A549 (cell line): ENCODE results near the gene ERGIC1. TPM values are rescaled to one million over a fixed set of nuclear protein-coding genes. Genes with fewer than 3 reads are reported as not detected.
A peak's percentile ranks its signal among the peaks of the same experiment; 100 is the strongest.

ENCODE experiments used
- ATAC-seq, 2 experiments: fragments of 200-7000 bp in 1 of 2; fragments of >200 bp in 1 of 2; cut with Nextera tagmentation in 1 of 2; cut with Tn5 transposase in 1 of 2; 3 replicates each; pipeline versions ENCODE4 v1.8.0 to v1.9.1; 2018 to 2020; ENCODE audit warnings: mild to moderate bottlenecking in 1 of 2, moderate library complexity in 1 of 2
- CTCF ChIA-PET: fragments of 300-600 bp; sonication (Branson Sonifier 250); formaldehyde crosslinking; extraction: SDS; loops from one replicate; lab custom pipeline; 2021; ENCODE audit warnings: antibody characterized with exemption, inconsistent platforms; lab: Yijun Ruan, JAX
- POLR2A ChIA-PET: fragments of 350-600 bp; formaldehyde crosslinking; extraction: SDS; loops from one replicate; lab custom pipeline; 2021; ENCODE audit warnings: antibody characterized with exemption, inconsistent platforms; lab: Yijun Ruan, JAX
- DNase-seq, 2 experiments: peaks; one replicate each; pipeline versions ENCODE4 v3.0.0 to v3.0.0-alpha.2; 2011 to 2016; ENCODE audit warnings: low read depth in 1 of 2, low spot score in 1 of 2
- FAIRE-seq: peaks from 2 replicates; lab custom pipeline; 2011; peaks lifted over from hg19 to GRCh38; lab: Jason Lieb, UNC
- H3K27ac ChIP-seq, 2 experiments: fragments of >200 bp; sonication (Bioruptor Twin); formaldehyde crosslinking; 3 replicates each; pipeline ENCODE4 v1.5.1; 2016 to 2017
- H3K4me1 ChIP-seq: fragments of >200 bp; sonication (Bioruptor Twin); formaldehyde crosslinking; 3 replicates; pipeline ENCODE4 v1.6.1; 2016
- H3K4me2 ChIP-seq: fragments of >200 bp; sonication (Bioruptor Twin); formaldehyde crosslinking; 3 replicates; pipeline ENCODE4 v1.6.1; 2016
- H3K4me3 ChIP-seq: fragments of >200 bp; sonication (Bioruptor Twin); formaldehyde crosslinking; 3 replicates; pipeline ENCODE4 v1.5.1; 2016
- H3K9me3 ChIP-seq: fragments of >200 bp; sonication (Bioruptor Twin); formaldehyde crosslinking; 3 replicates; pipeline ENCODE4 v1.6.1; 2016
- ATOH8 ChIP-seq: fragments of 250-450 bp; sonication (Bioruptor Pico); IDR thresholded peaks from 2 replicates; pipeline ENCODE4 v1.5.0; 2020; ENCODE audit warnings: low read depth, mild to moderate bottlenecking, moderate library complexity
- BCL3 ChIP-seq: fragments of >200 bp; sonication (Bioruptor Twin); formaldehyde crosslinking; IDR thresholded peaks from 3 replicates; pipeline ENCODE4 v1.6.1; 2016
- BHLHE40 ChIP-seq: IDR thresholded peaks from 2 replicates; pipeline ENCODE4 v1.6.1; 2012; ENCODE audit warnings: low read depth, low read length, inconsistent platforms
- CBX2 ChIP-seq: fragments of 200-600 bp; sonication (generic); IDR thresholded peaks from 2 replicates; pipeline ENCODE4 v1.6.1; 2016; ENCODE audit warnings: low read depth, mild to moderate bottlenecking, borderline replicate concordance
- CBX8 ChIP-seq: fragments of 200-600 bp; sonication (generic); IDR thresholded peaks from 2 replicates; pipeline ENCODE4 v1.6.1; 2016
- CEBPB ChIP-seq, 2 experiments: fragments of >200 bp in 1 of 2; sonication (Bioruptor Twin) in 1 of 2; formaldehyde crosslinking in 1 of 2; IDR thresholded peaks; 2 replicates each; pipeline ENCODE4 v1.6.1; 2012 to 2016
- CHD2 ChIP-seq: fragments of 150-350 bp; IDR thresholded peaks from 2 replicates; pipeline ENCODE4 v1.6.1; 2014; ENCODE audit warnings: low read length; ENCODE audit not compliant: partially characterized antibody
- CHD4 ChIP-seq: fragments of 200-600 bp; sonication (generic); IDR thresholded peaks from 2 replicates; pipeline ENCODE4 v1.6.1; 2016; ENCODE audit warnings: antibody characterized with exemption, mild to moderate bottlenecking, borderline replicate concordance
- CTCF ChIP-seq: fragments of >200 bp; sonication (Bioruptor Twin); formaldehyde crosslinking; IDR thresholded peaks from 3 replicates; pipeline ENCODE4 v1.5.1; 2016
- EHF ChIP-seq: fragments of 250-450 bp; sonication (Bioruptor Pico); IDR thresholded peaks from 2 replicates; pipeline ENCODE4 v1.5.0; 2020; ENCODE audit warnings: mild to moderate bottlenecking
- EHMT2 ChIP-seq: fragments of 200-600 bp; sonication (generic); IDR thresholded peaks from 2 replicates; pipeline ENCODE4 v1.6.1; 2016; ENCODE audit warnings: antibody characterized with exemption, low read depth, mild to moderate bottlenecking, moderate library complexity
- ELK1 ChIP-seq: fragments of 150-350 bp; IDR thresholded peaks from 2 replicates; pipeline ENCODE4 v1.6.1; 2014; ENCODE audit warnings: low read depth, mild to moderate bottlenecking, low read length
- GATA3 ChIP-seq: IDR thresholded peaks from 2 replicates; pipeline ENCODE4 v1.6.1; 2012; ENCODE audit warnings: borderline replicate concordance
- HEYL ChIP-seq: fragments of 250-450 bp; sonication (Bioruptor Pico); IDR thresholded peaks from 2 replicates; pipeline ENCODE4 v1.8.0; 2021; ENCODE audit warnings: mild to moderate bottlenecking, moderate library complexity
- HMGXB4 ChIP-seq: fragments of 250-450 bp; sonication (Bioruptor Pico); IDR thresholded peaks from 2 replicates; pipeline ENCODE4 v1.5.0; 2021; ENCODE audit warnings: mild to moderate bottlenecking, moderate library complexity, borderline replicate concordance
- HOXA7 ChIP-seq: fragments of 250-450 bp; sonication (Bioruptor Pico); IDR thresholded peaks from 2 replicates; pipeline ENCODE4 v1.5.0; 2020; ENCODE audit warnings: mild to moderate bottlenecking, moderate library complexity
- HOXB13 ChIP-seq: fragments of 250-450 bp; sonication (Bioruptor Pico); IDR thresholded peaks from 2 replicates; pipeline ENCODE4 v1.5.0; 2020; ENCODE audit warnings: low read depth, mild to moderate bottlenecking, moderate library complexity
- HOXB5 ChIP-seq: fragments of 250-450 bp; sonication (Bioruptor Pico); IDR thresholded peaks from 2 replicates; pipeline ENCODE4 v1.5.0; 2020; ENCODE audit warnings: mild to moderate bottlenecking, moderate library complexity
- JUN ChIP-seq, 2 experiments: fragments of >200 bp; sonication (Bioruptor Twin); formaldehyde crosslinking; IDR thresholded peaks; 2 replicates in 1 of 2; 3 replicates in 1 of 2; pipeline ENCODE4 v1.6.1; 2016 to 2017
- KDM5A ChIP-seq: fragments of 200-600 bp; sonication (generic); IDR thresholded peaks from 2 replicates; pipeline ENCODE4 v1.6.1; 2016; ENCODE audit warnings: antibody characterized with exemption, mild to moderate bottlenecking
- MAFK ChIP-seq: fragments of 450-650 bp; IDR thresholded peaks from 2 replicates; pipeline ENCODE4 v1.6.1; 2014; ENCODE audit not compliant: partially characterized antibody
- MYC ChIP-seq: IDR thresholded peaks from 2 replicates; pipeline ENCODE4 v1.6.1; 2012; ENCODE audit warnings: mild to moderate bottlenecking, inconsistent platforms, low read length, improper control_type of control experiment, borderline replicate concordance
- NFE2L2 ChIP-seq: fragments of 150-350 bp; conservative IDR thresholded peaks from 2 replicates; pipeline ENCODE4 v1.6.1; 2014; ENCODE audit warnings: low read length
- NPAS2 ChIP-seq: fragments of 250-450 bp; sonication (Bioruptor Pico); IDR thresholded peaks from 2 replicates; pipeline ENCODE4 v1.8.0; 2022; ENCODE audit warnings: mild to moderate bottlenecking, moderate library complexity, borderline replicate concordance
- PHF8 ChIP-seq: fragments of 200-600 bp; sonication (generic); IDR thresholded peaks from 2 replicates; pipeline ENCODE4 v1.6.1; 2016; ENCODE audit warnings: low read depth, mild to moderate bottlenecking, antibody characterized with exemption, moderate library complexity, borderline replicate concordance
- POLR2A ChIP-seq: IDR thresholded peaks from 2 replicates; pipeline ENCODE4 v1.6.1; 2012; ENCODE audit warnings: mild to moderate bottlenecking, low read length
- POLR2AphosphoS2 ChIP-seq: conservative IDR thresholded peaks from 2 replicates; pipeline ENCODE4 v1.6.1; 2012; ENCODE audit warnings: low read length, improper control_type of control experiment, inconsistent platforms
- RFX5 ChIP-seq: fragments of 450-650 bp; IDR thresholded peaks from 2 replicates; pipeline ENCODE4 v1.7.1; 2014; ENCODE audit warnings: antibody characterized with exemption, mild to moderate bottlenecking, moderate library complexity
- SREBF2 ChIP-seq: fragments of 450-650 bp; IDR thresholded peaks from 2 replicates; pipeline ENCODE4 v1.6.1; 2014; ENCODE audit warnings: mild to moderate bottlenecking, moderate library complexity
- ZNF302 ChIP-seq: fragments of 250-450 bp; sonication (Bioruptor Pico); IDR thresholded peaks from 2 replicates; pipeline ENCODE4 v1.9.0; 2021; ENCODE audit warnings: inconsistent platforms, mild to moderate bottlenecking, moderate library complexity
- WGBS: methylation state at CpG from one replicate; pipeline ENCODE4 v1.1.6; 2017; ENCODE audit errors: missing lambda C conversion rate; 5-methylcytosine and 5-hydroxymethylcytosine counted together
- polyA plus RNA-seq, 4 experiments: library from polyadenylated mRNA; depleted of rRNA in 3 of 4; stranded (reverse); fragments of >200 nt; fragmentation: RNase III in 1 of 4; extraction: RNeasy Plus Mini Kit Qiagen cat#74134 plus additional on column Dnase treatment in 1 of 4; gene quantifications; 2 replicates in 3 of 4; 3 replicates in 1 of 4; pipeline ENCODE4 v1.2.3, GENCODE V29; 2011 to 2017

ERGIC1 gene
- polyA plus RNA-seq, 2 of the 4 experiments (the other 2 are of a cell fraction): 176 to 304 TPM

- no peak for TF ChIP-seq NPAS2
- no peak for TF ChIP-seq CBX2
- TF ChIP-seq HEYL (CRISPR knock-in tag): 0 out of 2 replicates have a peak, but pooled peaks have one; percentile 31
- peak; percentile 33; the same call in 1 of the 2 replicates for TF ChIP-seq NFE2L2
- no peak for TF ChIP-seq HMGXB4 (CRISPR knock-in tag)
- no peak for TF ChIP-seq MYC
- no peak for TF ChIP-seq BCL3
- TF ChIP-seq SREBF2: no peak
- no peak for TF ChIP-seq EHMT2
- no peak for TF ChIP-seq POLR2AphosphoS2
- no peak for TF ChIP-seq CBX8
These were observed 97.0 kb downstream of the ERGIC1 start (continued) for GRCh38 chr5:172931001-172931536.

- FAIRE-seq (no peak), DNase-seq (peak; percentile 76 to 86), ATAC-seq (peak; percentile 66 to 81)
- Histone ChIP-seq H3K4me3 (no peak overlapping the region), H3K27ac (peak overlapping the region; percentile 98 to 100), H3K4me2 (peak overlapping the region; percentile 57), H3K4me1 (peaks cover 47% of the 10 kb centered on the region), H3K9me3 (no peaks in the 10 kb centered on the region)
- CTCF ChIA-PET: interaction anchor here (0.6 to 25.8 kb wide), 49 partner anchors 9 to 325 kb away, joined by 3 to 480 read pairs (median 5); partner anchors contain the start of genes DUSP1 and RPL26L1
- WGBS: 19% methylated on average over 11 of the region's 22 CpGs
- POLR2A ChIA-PET: interaction anchor here (0.6 to 3.6 kb wide), 7 partner anchors 27 to 384 kb away, joined by 3 to 47 read pairs (median 4); partner anchors contain the start of genes DUSP1 and RPL26L1
- TF ChIP-seq RFX5: no peak
- TF ChIP-seq CTCF: peak; percentile 89
- peak; percentile 95 for TF ChIP-seq ATOH8 (CRISPR knock-in tag)
- TF ChIP-seq KDM5A: no peak
- peak; percentile 71; the same call in 1 of the 2 replicates for TF ChIP-seq EHF (CRISPR knock-in tag)
- no peak for TF ChIP-seq CHD2
- TF ChIP-seq MYC: no peak
- no peak for TF ChIP-seq ZNF302 (CRISPR knock-in tag)
- TF ChIP-seq ELK1: no peak
- TF ChIP-seq POLR2A: no peak
- no peak for TF ChIP-seq HOXA7 (CRISPR knock-in tag)
- peak in 1 of 2 experiments; percentile 58; a peak in 1 of 5 replicates for TF ChIP-seq JUN (IDR thresholded peaks at IDR 0.05)
- TF ChIP-seq MAFK: no peak
- no peak for TF ChIP-seq GATA3
- TF ChIP-seq HOXB13 (CRISPR knock-in tag): peak; percentile 96
- no peak for TF ChIP-seq BHLHE40
- TF ChIP-seq HOXB5 (CRISPR knock-in tag): peak; percentile 94
- no peak for TF ChIP-seq PHF8
- TF ChIP-seq HMGXB4 (CRISPR knock-in tag): no peak
- no peak for TF ChIP-seq CHD4
- no peak for TF ChIP-seq CEBPB (IDR thresholded peaks at IDR 0.05)
These were observed 98.4 kb downstream of the ERGIC1 start for GRCh38 chr5:172932313-172933017.
